GM18519 (cell line): ENCODE data around the gene RTP2.

Experiments
- ATAC-seq: cut with Tn5 transposase; IDR thresholded peaks from one replicate; pipeline ENCODE4 v1.9.1; 2021; ENCODE audit warnings: mild to moderate bottlenecking, moderate library complexity; ENCODE audit not compliant: unreplicated experiment, low FRiP score

The RTP2 gene

GRCh38 chr3:187739094-187739560 lies 36.8 kb upstream of the RTP2 start:
- no peak for ATAC-seq

GRCh38 chr3:187738331-187739093 lies 36.2 kb upstream of the RTP2 start:
- no peak for ATAC-seq

GRCh38 chr3:187738071-187738330 lies 35.6 kb upstream of the RTP2 start:
- no peak for ATAC-seq

GRCh38 chr3:187737368-187738070 lies 35.2 kb upstream of the RTP2 start:
- ATAC-seq = no peak

GRCh38 chr3:187737006-187737367 lies 34.6 kb upstream of the RTP2 start:
- no peak for ATAC-seq

GRCh38 chr3:187736418-187736871 lies 34.1 kb upstream of the RTP2 start:
- no peak for ATAC-seq

- no peak for ATAC-seq
These were observed 33.5 kb upstream of the RTP2 start for GRCh38 chr3:187735837-187736236.

GRCh38 chr3:187735383-187735782 lies 33.0 kb upstream of the RTP2 start:
- ATAC-seq = no peak

- ATAC-seq = no peak
These were observed 32.5 kb upstream of the RTP2 start for GRCh38 chr3:187734841-187735240.

GRCh38 chr3:187733371-187733770 lies 31.0 kb upstream of the RTP2 start:
- no peak for ATAC-seq

GRCh38 chr3:187729598-187729997 lies 27.2 kb upstream of the RTP2 start:
- ATAC-seq = no peak

GRCh38 chr3:187728940-187729583 lies 26.7 kb upstream of the RTP2 start:
- no peak for ATAC-seq

- no peak for ATAC-seq
These were observed 25.9 kb upstream of the RTP2 start for GRCh38 chr3:187728248-187728647.

GRCh38 chr3:187726564-187726963 lies 24.2 kb upstream of the RTP2 start:
- ATAC-seq = no peak

GRCh38 chr3:187725653-187726370 lies 23.5 kb upstream of the RTP2 start:
- ATAC-seq = no peak

GRCh38 chr3:187725224-187725623 lies 22.9 kb upstream of the RTP2 start:
- no peak for ATAC-seq

- ATAC-seq = no peak
These were observed 19.9 kb upstream of the RTP2 start for GRCh38 chr3:187722206-187722612.

- ATAC-seq = no peak
These were observed 18.7 kb upstream of the RTP2 start for GRCh38 chr3:187721055-187721454.

- ATAC-seq = no peak
These were observed 17.9 kb upstream of the RTP2 start for GRCh38 chr3:187720337-187720670.

- ATAC-seq = no peak
These were observed 17.4 kb upstream of the RTP2 start for GRCh38 chr3:187719628-187720336.

- no peak for ATAC-seq
These were observed 16.4 kb upstream of the RTP2 start for GRCh38 chr3:187718802-187719201.
